ENCODE results near the gene TWNK.

TWNK gene

DNA sequence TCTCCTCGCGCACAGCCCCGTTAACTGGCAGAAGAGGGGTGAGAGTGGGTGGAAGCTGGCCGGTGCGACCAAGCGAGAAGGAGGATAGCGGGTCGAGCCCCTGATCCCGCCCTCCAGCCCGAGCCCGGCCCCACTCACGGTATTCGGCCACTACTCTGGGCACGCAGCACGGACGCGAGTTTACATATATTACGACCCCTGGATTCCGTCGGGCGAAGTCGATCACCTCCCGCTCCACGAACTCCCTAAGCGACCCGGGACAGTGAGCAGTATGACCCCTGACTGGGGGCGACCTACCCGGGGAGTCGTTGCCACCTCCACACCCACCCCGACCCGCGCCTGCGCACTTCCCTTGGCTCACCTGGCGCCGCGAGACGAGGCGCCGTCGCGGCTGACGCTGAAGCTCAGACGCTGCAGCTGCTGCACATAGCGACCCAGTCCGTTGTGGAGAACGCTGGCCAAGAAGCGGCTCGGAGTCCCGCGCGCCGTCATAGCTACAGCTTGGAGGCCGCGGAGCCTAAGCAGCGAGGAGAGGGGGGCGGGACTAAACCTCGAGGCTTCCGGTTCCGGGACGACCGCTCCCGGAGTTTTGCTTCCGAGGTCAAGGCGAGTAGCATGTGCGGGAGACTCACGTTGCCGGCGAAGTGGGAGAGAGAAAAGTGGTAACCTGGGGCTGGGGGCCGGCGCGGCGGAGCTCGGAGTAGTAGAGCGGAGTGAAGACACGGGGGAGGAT, at the start of gene TWNK, which contains the start of gene MRPL43:
TSS of gene TWNK (plus strand) at position 592 of the 733 bp plus-strand sequence. CDS start 668 bp downstream, outside the sequence.
TSS of gene MRPL43 (minus strand) at position 546 of the 733 bp plus-strand sequence. CDS start at position 492, 54 bp downstream.
- DNase-seq, result peak; percentile 32

DNA sequence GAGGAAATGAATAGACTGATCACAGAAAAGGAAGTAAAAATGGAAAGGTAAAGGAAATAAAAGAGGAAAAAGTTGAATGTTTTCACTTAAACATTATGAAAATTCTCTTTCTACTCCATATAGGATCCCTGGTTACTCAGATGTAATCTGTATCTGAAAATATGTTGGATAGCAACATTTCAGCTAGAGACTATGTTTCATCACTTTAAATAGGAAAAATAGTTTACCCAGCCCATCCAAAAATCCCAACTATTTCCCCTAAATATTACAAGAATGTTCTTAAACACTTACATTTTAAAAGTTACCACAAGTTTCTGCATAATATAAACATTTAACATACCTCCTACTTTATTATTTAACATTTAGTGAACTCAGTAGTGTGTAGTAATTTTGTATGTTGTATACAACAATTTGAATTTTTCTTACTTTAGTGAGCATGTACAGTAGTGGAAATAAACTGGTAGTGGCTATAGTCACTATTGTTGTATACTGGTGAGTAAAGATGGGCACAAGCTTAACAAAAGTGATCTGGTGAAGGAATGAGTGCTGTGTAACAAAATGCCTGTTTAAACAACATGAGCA, 47.5 kb upstream of the TWNK start:
- DNase-seq, result no peak

DNA sequence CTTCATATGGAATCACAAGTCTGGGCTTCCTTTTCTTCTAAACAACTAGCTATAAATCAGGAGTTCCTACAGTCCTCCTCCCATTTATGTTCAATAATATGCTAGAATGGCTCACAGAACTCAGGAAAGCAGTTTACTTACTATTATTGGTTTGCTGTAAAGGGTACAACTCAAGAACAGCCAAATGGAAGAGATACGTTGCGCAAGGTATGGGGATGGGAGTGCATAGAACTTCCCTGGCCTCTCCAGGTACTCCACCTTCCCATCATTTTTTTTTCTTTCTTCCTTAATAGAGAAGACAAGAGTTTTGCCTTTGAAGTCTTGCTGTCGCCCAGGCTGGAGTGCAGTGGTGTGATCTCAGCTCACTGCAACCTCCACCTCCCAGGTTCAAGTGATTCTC, 45.1 kb upstream of the TWNK start:
- DNase-seq, result no peak

DNA sequence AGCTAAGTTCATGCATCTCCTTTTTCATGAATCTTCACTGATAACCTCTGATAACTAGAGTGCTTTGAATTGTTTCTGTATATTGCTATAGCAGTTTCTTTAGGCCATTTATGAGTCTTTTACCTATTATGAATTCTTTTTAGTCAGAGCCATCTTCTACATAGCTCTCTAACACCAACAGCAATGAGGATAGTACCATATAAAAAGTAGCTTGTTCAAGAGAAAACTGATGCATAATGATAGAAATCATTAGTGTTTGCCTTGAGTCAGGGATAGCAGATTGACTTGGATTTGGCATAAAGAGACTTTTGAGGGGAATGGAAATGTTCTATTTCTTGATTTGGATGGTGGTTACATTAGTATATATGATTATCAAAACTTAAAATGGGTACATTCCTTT, 43.8 kb upstream of the TWNK start:
- DNase-seq, result no peak

DNA sequence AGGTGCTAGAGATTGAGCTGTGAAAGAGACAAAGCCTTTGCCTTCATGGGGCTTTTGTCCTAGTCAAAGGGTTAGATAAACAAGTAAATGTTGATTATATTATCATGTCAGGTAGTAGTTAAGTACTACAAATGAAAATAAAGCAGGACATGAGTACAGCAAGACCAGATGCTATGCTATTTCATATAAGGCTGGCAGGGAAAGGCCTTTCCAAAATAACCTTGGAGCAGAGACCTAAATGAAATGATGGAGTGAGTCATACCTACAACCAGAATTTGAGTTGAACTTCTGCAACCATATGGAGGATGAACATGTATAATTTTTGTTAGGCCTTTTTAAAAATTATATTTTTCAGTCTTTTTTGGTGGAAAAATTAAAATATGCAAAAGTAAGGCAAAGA, 41.6 kb upstream of the TWNK start:
- DNase-seq, result no peak

DNA sequence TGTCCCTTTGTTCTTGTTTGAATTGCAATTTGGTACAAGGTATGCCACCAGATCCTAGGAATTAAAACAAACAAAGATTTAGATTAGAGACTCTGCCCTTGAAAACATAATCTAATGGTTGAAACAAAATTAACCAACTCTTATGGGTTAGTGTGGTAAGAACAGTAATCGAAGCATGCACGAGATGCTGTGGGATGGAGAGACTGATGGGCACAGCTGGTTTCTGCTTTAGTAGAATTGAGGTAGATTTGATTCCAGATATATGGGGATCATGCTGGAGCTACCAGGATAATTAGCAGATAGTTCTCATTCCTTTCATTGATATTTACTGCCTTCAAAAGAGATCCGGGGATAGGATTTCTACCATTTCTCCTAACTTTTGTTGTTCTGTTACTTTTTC, 38.4 kb upstream of the TWNK start:
- DNase-seq, result no peak

DNA sequence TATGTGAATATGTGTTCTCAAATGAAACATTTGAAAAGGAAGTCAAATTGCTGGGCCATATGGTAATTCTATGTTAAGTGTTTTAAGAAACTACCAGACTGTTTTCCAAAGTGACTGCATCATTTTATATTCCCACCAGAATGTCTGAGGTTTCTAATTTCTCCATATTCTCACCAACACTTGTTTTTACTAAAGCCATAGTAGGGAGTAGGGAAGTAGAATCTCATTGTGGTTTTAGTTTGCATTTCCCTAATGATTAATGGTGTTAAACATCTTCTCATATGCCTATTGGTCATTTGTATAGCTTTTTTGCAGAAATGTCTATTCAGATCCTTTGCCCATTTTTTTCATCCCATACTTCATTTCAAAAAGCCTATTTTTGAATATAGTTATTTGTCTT, 27.1 kb upstream of the TWNK start:
- no peak for DNase-seq

DNA sequence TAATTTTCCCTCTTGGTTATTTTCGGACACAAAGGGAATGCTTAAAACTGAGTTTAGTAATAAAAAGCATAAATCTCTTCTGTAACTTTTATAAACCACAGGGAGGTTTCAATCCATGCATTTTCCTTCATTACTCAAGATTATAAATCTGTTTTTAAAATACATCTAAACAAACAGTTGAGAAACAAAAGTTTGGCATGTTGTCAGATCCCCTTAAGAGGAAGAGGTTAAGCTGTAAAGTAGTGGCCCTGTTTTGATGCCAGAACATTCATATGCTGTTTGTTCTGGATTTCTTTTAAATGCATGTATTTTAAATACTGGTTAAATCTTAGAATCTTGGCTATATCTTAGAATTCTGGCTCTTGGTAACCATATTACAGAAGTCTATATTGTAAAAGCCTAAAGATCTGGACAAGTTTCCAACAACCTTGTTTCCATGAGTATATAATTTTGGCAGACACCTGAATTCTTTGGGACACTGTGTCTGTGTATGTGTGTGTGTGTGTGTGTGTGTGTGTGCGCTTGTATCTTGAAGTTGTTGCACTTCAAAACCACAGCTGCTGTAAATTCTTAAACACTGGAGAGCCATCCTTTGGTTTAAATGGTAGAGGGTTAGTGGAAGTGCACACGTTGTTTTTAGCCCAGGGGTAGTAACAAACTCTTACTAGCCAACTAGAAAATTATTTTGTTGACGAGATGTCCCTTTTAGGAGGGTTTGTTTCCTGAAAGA, 24.8 kb upstream of the TWNK start:
- DNase-seq, result no peak

DNA sequence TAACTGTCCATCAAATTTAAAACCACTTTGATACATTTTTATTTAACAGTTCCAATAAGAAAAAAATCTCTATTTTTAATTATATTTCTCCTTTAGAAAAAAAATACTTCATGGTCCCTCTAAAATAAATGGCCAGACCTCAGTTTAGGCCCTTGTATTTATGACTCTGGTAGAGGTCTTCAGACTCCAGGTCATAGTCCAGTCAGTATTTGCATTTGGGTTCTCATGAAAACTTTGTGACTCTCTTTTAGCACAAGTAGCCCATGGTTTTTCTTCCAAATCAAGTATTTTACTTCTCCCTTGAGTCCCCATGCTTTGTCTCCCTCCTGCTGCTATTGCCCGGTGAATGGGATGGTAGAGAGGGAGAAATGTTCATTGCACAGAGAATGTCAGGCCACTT, 23.5 kb upstream of the TWNK start:
- DNase-seq, result no peak

DNA sequence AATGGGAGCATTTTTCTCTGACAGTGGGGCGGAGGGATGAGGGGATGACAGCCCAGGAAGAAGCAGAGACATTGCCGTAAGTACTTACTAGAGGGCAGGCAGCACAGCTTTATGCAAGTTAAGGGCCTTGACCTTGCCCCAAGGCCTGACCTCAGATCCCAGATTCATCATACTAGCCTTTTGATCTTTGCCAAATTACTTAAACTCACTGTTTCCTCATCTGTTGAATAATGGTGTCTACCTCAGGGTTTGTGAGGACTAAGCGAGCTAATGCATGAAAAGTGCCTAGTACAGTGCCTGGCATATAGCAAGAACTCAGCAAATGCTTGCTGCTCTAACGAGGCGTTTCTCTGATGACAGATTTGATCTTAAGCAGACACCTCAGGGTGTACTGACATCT, 21.5 kb upstream of the TWNK start:
- no peak for DNase-seq

DNA sequence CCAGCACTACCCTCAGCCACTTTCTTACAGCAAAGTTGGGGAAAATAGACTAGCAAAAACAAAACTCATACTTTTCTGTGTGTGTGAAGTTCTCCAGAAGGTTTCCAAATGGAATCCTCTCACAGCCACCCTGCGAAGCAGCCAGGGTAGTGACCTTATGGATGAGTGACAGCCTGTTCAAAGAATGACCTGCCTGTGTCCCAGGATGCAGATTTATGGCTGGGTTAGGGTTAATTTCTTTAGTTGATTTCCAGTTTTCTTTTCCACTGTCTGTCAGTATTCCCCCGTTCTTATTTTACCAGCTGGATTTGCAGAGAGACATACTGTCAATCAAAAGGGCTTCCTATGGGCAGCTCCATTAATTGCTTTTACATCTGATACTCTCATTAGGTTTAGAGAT, 20.5 kb upstream of the TWNK start:
- DNase-seq, result no peak

DNA sequence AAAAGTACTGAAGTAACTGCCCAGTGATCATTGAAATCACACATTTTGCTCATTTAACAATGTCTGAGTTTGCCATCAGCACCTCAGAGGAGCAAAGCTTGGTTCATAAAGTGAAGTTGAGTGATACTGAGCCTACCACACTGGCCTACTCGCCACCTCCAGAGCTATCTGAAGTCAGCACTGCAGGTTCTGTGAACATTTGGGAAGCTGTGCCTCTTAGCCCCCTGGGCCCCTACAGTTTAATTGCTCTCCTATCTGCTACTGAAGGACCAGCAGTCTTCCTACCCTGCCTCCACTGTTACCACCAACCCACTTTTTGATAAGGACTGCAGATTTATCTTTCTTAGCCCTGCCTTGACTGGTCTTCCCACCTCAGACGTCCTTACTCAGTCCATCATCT, 20.0 kb upstream of the TWNK start:
- DNase-seq, result no peak

DNA sequence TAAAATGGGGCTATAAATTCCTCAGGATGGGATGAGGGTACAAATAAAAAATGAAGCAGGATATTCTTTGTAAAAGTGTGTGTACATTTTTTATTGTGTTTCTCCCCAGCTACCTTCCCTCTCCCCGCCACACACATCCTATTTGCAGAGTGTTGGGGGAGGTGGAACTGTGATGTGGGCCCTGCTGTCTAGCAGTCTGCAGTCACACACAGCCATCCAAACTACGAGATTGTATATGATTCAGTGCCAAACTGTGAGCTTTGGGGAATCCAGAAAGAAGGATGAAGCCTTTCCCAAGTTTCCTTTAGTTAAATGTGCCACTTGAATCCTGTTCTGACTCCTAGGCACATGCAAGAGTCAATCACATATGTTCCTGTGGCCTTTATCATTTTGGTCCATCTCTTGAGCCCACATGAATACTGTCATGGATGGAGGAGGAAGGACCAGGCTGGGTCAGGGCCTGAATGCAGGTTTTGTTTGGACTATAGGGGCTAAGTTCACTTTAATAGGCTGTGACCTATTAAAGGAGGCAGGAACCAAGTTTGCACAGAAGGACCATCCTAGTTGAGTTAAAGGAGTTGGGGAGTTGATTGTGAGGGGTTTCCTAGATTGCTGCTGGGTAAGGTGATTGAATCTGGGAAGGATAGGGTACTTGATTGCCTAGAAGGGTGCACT, 19.1 kb upstream of the TWNK start:
- DNase-seq, result no peak

DNA sequence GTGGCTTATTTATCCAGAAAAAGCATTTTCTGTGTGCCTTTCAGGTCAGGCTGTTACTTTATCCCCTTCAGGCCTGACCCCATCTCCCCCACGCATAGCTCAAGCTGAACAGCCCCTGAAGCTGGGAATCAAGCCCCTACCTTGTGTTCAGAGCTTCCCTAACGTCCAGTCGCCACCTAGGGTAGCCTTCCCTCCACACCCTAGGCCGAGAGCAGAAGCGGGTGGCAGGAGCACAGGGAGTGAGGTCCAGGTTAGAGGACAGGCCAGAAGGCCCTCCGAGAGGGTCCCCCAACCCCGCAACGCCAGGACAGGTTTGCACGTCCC, 18.5 kb upstream of the TWNK start:
- no peak for DNase-seq

DNA sequence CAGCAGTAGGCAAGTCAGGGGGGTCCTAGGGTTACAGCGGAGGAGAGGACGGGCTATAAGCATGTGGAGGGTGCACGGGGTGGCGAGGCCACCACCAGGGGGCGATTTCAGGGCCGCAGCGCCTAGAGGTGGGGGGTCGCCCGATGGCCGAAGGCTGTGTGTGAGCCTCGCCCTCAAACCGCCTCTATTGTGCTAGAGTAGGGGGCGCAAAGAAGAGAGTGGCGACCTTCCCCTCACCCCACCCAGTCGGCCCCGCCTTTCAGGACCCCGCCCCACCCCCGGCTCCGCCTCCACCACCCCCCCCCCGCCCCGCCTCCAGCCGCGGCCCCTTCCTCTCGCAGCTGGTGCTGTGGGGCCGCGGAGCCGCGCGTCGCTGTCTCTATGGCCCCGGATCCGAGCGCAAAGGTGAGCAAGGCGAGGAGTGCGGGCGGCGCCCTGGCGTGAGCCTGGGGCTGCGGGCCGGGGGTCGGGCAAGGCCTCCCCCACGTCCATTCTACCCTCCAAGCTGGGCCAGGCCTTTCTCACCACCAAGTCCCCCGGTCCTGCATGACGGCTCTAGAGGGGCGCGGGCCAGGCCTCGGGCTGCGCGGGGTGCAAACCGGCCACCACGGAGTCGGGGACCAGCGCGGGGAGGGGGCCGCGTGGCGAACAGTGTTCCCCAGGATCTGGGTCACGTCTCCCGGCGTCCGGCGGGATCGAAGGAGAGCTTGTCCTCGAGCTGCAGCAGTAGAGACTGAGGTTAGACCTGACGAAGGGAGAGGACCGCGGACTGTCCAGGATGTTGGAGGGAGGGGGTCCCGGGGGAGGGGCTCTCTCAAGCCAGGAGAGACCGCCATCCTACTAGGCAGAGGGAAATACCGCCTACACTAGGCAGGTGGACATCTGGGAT, 17.9 kb upstream of the TWNK start, which contains the start of gene SEMA4G:
TSS of gene SEMA4G (plus strand) at position 318 of the 889 bp plus-strand sequence. CDS start 3,409 bp downstream, outside the sequence.
- no peak for DNase-seq

DNA sequence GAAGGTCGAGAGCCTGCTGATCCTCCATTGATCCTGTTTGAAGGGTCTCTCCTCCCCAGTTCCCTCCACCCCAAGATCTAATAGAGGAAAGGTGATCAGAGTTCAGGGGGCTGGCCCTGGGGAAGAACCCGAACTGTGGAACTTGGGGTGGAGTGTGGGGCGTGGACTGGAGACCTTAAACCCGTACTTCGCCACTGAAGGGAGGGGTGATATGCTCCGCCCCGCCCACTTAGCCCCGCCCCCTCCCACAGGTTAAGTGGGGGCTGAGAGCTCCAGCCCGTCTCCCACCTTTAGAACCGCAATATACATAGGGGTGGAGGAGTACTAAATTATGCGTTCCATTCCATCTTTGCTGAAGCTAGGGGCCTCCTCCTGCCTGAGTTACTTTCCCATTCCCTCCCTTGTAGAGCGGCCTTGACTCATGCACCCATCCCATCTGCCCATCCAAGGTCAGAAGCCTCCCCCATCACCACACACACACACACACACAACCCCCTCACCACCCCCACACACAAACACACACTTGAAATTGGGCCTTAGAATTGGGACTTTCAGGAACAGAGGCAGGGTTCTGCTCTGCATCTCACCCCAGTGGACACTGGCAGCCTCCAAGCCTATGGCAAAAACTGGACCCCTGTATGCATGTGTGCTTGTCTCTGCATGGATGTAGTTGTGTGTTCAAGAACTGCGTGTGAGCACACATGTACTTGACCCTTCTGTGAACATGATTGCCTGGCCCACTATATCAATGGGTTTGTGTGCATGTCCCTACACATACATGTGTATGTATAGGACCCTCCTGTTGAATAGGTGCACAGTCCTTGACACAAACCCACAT, 17.0 kb upstream of the TWNK start:
- DNase-seq, result no peak

DNA sequence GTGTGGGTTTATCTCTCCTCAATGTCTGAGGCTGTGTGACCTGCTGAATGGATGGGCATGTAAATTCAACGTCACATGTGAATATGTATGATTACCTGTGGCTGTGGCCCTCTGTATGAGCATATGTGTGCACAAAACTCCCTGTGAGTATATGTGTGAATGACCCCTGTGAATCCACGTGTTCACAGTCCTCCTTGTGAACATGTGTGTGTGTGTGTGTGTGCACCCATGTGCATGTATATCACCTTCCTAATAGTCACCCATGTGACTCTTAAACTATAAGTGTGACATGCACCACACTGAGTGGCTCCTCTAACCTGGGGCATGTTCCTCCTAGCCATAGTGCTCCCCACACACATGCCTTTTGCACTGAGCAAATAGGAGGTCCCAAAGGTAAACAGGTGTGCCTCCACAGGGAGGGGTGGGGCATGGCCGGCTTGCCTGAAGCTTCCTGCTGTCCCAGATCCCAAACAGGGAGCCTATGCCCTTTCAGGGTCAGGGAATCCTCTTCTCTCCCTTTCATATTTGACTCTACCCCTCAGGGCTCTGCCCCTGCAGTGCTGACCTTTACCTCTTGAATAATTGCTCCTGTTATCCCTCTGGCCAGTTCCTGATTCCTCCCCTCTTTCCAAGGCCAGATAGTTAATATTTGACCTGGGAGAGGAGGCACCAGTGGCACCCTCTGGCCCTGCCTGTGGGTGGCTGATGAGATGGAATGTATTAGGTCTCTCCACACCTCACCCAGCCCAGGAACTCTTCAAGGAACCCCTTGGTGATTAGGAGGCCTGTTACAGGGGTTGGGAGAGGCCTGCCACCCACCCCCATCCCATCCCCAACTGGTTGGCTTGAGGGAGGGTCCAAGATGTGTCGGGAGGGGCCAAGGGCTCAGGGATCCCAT, 16.2 kb upstream of the TWNK start:
- DNase-seq, result no peak

DNA sequence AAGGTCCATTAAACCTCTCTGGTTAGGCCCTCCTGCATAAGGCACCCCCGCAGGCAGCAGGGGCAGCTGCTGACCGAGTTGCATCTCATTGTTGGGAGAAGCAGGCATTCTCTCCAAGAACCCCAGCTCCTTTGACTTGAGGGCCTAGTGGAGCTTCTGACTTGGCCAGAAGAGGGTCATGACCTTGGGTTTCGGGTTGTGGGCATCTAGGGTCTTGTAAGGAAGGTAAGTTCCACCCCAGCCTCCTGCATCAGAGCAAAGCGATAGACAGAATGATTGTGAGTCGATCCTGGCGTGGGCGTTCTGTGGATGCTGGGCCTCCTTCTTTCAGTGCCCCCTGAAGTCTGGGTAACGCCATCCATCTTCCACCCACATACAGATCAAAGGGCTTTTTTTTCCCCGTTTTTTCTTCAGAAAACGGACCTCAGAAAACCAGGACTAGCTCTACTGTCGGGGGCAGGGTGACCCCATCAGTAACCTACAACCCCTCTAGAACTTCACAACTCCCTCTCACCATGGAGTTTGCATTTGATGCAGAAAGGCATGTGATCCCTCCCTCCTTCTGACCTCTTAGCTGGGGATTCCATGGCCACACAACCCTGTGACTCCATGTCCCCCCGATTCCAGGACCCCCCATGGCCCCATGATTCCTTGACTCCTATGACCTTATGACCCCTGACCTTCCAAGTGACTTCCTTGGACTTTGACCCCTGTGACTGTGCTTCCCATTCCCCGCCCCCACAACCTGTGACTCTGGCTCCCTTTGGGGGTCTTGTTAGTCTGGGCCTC, 15.0 kb upstream of the TWNK start:
- DNase-seq, result no peak

DNA sequence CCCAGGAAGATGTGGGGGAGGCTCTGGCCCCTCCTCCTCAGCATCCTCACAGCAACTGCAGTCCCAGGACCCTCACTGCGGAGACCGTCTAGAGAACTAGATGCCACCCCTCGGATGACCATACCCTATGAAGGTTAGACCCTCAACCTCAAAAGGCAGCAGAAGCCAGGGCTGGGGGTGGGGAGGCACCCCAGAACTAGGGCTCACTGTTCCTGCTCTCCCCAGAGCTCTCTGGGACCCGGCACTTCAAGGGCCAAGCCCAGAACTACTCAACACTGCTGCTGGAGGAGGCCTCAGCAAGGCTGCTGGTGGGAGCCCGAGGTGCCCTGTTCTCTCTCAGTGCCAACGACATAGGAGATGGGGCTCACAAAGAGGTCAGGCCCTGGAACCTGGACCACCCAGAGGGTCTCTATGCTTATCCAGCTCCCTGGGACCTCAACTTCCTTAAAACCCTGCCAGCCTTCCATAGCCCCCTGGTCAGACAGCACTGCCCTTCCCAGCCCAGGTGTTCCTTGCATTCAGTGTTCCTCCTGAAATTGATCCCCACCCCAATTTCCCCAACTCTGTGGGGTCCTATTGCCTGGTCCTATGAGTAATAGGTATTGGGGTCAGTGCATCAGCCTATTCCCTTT, 14.3 kb upstream of the TWNK start:
- DNase-seq, result no peak

All from COR-L47 (cell line).